Sciatic nerve (tissue), 2 donors: ENCODE results near the gene GLS2. TPM values are rescaled to one million over a fixed set of nuclear protein-coding genes. Genes with fewer than 3 reads are reported as not detected.
A peak's percentile ranks its signal among the peaks of the same experiment; 100 is the strongest.
"Not testable (repeated sequence)": the region's sequence is repeated elsewhere in the genome, so short reads cannot be mapped to it uniquely, and the experiment has no call there.

Source experiments
- ATAC-seq: fragments of 200-7000 bp; cut with Tn5 transposase; one replicate; pipeline ENCODE4 v1.9.1; 2020; ENCODE audit warnings: mild to moderate bottlenecking, moderate library complexity
- DNase-seq: peaks from one replicate; pipeline ENCODE4 v3.0.0-alpha.2; 2020; ENCODE audit warnings: low spot score
- intact Hi-C: fragments of 100-400 bp; cut with DNase I; formaldehyde crosslinking; loops from one replicate; pipeline ENCODE4 v1.14.2; 2022
- total RNA-seq: library from RNA; stranded (reverse); fragmentation: NEBNext Ultra II Directional; extraction: Animal tissue kit (Norgen Biotek cat#: 25700); gene quantifications from one replicate; pipeline ENCODE4 v1.2.1, GENCODE V29; 2021
- donor health status: DM: no; HTN: no; CAD: no.
- donor health status: DM: no; HTN: no; CAD: no.

Gene GLS2
- 0.98 TPM for total RNA-seq

- intact Hi-C loops: no loop called here
- peak; percentile 81 for DNase-seq
- ATAC-seq: peak; percentile 98
Measured at GRCh38 chr12:56488041-56488955, at the start of gene GLS2. TSS of gene GLS2 (minus strand) at chr12:56488161. CDS start at chr12:56488118, 43 bp downstream.

DNA sequence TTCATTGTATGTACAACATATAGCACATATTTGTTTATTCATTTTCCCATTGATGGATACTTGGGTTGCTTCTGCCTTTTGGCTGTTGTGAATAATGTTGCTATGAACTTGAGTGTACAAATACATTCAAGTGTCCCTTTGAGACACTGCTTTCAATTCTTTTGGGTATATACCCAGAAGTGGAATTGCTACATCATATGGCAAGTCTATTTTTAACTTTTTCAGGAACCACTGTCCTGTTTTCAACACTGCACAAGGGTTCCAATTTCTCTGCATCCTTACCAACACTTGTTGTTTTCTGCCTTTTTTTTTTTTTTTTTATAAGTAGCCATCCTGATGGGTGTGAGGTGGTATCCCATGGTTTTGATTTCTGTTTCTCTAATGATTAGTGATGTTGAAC lies 49.6 kb upstream of the GLS2 start:
- ATAC-seq (no peak), DNase-seq (no peak)
- intact Hi-C loops: no loop called here

DNA sequence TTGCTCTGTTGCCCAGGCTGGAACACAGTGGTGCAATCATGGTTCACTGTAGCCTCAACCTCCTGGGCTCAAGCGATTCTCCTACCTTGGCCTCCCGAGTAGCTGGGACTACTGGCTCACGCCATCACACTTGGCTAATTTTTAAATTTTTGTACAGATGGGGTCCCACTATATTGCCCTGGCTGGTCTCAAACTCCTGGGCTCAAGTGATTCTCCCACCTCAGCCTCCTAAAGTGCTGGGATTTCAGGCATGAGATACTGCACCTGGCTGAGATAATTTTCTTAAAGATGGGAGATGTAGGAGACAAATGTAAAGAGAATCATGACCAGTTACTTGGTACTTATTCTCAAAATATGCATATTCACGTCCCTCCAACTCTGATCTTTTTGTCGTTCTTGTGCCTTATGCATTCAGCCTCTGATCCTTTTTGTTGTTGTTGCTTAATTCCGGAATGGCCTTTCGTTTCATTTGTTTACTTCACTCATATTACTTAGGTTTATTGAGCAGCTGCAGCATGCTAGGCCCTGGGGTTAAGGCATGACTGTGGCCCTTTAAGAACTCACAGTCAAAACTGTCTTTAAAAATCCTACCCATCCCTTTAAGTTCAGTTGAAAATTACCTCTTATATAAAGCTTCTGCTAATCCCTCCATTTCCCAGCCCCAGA lies 42.6 kb upstream of the GLS2 start:
- intact Hi-C loops: loop anchor here (5.0 kb wide), 1 partner anchor 1312 kb away; no protein-coding TSS in a partner anchor

GRCh38 chr12:56529656-56530055 lies 41.7 kb upstream of the GLS2 start:
- DNase-seq: no peak
- ATAC-seq: no peak
- intact Hi-C loops: loop anchor here (5.0 kb wide), 1 partner anchor 1313 kb away; no protein-coding TSS in a partner anchor

More for the DNA sequence above, 42.6 kb upstream of the GLS2 start:
- DNase-seq (no peak), ATAC-seq (no peak)

DNA sequence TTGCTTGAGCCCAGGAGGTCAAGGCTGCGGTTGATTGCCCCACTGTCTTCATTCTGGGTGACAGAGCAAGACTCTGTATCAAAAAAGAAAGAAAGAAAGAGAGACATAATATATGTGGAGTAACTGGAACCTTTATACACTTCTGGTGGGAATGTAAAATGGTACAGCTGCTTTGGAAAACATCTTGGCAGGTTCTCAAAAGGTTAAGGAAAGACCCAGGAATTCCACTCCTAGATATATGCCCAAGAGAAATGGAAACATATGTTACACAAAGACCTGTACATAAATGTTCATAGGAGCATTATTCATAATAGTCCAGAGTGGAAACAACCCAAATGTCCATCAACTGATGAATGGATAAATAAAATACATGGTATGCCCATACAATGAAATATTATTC lies 40.9 kb upstream of the GLS2 start:
- DNase-seq (no peak), ATAC-seq (no peak)
- intact Hi-C loops: no loop called here

DNA sequence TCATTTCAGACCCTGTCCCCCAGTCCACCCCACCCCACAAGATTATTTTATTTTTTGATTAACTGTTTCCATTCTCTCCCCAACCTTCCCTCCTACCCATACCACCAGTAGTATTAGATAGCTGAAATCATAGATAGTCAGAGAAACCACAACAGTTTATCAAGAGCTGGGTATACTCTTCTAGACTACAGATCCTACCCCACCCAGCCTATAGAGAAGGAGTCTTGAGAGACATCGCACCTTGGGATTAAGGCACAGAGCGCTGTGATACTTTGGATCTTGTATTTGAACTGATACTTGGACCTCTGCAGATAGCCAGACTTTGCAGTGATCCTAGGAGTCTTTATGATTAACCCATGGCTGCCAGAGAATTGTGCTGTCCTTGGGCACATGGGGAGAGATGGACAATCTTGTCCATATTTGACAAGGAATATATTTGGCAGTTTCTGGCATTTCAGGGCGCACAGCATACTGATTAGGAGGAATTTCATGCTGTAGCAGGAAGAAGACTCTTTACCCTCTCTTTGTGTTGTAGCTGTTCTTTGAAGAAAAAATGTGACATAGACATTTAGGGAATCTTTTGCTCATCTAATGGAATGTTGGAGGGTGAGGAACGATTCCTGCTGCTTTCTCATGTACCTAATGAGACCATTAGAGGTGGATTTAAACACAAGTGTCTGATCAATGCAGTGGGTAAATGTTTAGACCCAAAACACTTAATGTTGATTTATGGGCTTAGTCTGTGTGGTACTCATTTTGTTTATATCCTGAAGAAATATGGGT lies 34.6 kb upstream of the GLS2 start:
- intact Hi-C loops: no loop called here
- ATAC-seq: peak; percentile 11

GRCh38 chr12:56521590-56522371 lies 33.8 kb upstream of the GLS2 start, which contains the start of gene RBMS2:
TSS of gene RBMS2 (plus strand) at chr12:56521820. CDS start at chr12:56522024, 204 bp downstream.
- intact Hi-C loops: no loop called here
- peak; percentile 86 for DNase-seq
- ATAC-seq: peak; percentile 98

More for the DNA sequence above, 34.6 kb upstream of the GLS2 start:
- no peak for DNase-seq

- ATAC-seq (peak; percentile 50), DNase-seq (no peak)
- intact Hi-C loops: no loop called here
Measured at GRCh38 chr12:56521209-56521589, 33.2 kb upstream of the GLS2 start.

DNA sequence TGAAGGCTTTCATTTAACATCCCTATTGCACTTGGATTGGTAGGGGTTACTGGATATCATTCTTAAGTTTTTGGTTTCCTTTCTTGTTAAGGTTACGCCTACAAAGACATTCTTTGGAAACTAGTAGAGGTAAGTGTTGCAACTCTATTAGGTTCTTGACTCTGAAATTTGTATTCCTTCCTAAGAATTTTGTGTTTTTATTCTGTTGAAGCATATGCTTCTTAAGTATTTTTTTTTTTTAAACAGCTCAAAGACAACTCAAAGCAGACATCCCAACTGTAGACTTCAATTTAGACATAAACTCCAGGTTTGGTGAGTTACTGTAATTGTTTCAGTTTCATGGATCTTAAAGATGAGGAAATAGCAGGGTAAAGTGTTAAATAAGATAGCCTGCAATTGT lies 32.5 kb upstream of the GLS2 start:
- DNase-seq: no peak
- intact Hi-C loops: no loop called here
- ATAC-seq: no peak

DNA sequence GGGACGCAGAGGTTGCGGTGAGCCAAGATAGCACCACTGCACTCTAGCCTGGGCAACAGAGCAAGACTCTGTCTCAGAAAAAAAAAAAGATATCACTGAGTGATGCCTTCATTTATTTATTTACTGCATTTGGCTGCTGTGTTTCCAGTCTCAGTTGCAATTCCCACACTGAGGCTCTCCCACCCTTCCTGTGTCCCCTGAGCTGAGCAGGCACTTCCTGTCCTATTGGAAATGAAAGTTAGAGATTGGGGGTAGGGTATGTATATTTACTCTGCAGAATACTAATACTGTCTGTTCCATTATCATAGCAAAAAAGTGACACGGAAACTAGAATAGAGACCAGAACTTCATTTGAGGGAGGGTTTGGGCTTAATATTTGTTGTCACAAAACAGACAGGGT lies 32.1 kb upstream of the GLS2 start:
- ATAC-seq: no peak
- DNase-seq: no peak
- intact Hi-C loops: no loop called here

DNA sequence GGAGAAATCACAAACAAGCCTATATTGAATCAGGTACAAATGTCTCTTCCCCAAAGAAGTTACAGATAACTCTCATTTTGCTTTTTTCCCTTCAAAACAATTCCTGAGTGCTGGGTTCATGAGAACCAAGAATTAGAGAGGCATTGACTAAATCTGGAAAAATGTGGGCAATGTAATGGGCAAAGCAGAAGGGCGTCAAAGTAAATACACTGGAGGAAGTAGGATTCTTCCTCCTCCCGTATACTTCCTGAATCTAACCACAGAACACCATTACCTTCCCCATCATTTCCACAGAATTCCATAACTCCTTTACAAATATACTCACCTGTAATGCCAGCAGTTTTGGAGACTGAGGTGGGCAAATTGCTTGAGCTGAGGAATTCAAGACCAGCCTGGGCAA lies 30.6 kb upstream of the GLS2 start:
- DNase-seq (no peak), ATAC-seq (no peak)
- intact Hi-C loops: loop anchor here (5.0 kb wide), 1 partner anchor 54 kb away; no protein-coding TSS in a partner anchor

DNA sequence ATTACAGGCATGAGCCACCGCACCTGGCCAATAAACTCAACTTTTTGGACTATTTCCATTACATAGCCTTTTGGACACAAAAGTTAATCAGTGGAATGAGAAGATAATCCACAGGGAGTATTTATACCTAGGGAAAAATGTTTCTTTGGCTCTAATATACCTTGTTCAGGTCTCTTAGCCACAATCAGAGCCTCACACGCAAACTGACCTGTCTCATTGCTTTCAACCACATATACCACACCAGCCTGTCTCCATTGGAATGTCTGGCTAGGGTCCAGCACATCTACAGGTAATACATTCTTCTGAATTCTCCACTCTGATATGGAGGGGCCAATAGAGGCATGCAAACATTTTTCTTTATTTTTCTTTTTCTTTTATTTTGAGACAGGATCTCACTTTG lies 29.9 kb upstream of the GLS2 start:
- DNase-seq (no peak), ATAC-seq (no peak)
- intact Hi-C loops: loop anchor here (5.0 kb wide), 1 partner anchor 54 kb away; no protein-coding TSS in a partner anchor

- ATAC-seq: peak; percentile 40
- intact Hi-C loops, DNase-seq: not testable (repeated sequence)
Measured at GRCh38 chr12:56514014-56514318, 26.0 kb upstream of the GLS2 start.

GRCh38 chr12:56510786-56511185 lies 22.8 kb upstream of the GLS2 start:
- intact Hi-C loops: no loop called here
- ATAC-seq (no peak), DNase-seq (no peak)

GRCh38 chr12:56499879-56500278 lies 11.9 kb upstream of the GLS2 start:
- intact Hi-C loops, ATAC-seq: not testable (repeated sequence)

GRCh38 chr12:56499452-56499851 lies 11.5 kb upstream of the GLS2 start:
- ATAC-seq, intact Hi-C loops: not testable (repeated sequence)

More at GRCh38 chr12:56499879-56500278, 11.9 kb upstream of the GLS2 start:
- not testable (repeated sequence) for DNase-seq

DNA sequence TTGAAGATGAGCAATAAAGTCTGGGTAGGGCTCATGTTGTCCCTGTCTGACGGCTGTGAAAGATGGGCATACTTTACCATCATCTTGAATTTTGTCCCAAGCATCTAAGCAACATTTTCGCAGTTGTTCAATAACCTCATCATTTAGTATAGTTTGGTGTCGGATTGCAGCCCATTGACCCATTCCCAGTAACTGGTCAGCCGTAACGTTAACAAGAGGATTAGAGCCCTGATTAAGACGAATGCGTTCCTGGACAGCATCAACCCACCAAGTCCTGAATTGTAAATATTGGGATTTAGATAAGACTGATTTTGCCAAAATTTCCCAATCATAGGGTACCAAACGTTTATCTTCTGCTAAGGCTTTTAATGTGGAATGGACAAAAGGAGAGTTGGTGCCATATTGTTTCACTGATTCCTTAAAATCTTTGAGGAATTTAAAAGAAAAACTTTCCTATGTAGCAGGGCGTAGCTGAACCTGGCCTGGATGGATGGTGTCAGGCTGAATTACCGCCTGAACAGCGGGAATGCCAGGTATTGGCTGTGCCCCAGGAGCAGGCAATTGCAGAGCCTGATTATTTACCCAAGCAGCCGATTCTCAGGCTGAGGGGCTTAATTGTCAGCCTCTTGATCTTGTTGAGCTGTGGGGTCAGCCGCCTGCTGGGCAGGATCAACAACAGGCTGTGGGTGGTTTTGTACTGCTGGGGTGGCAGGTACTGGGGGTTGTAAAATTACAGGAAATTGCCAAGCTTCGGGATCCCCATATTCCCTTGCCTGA lies 10.4 kb upstream of the GLS2 start:
- DNase-seq, intact Hi-C loops, ATAC-seq: not testable (repeated sequence)

More at GRCh38 chr12:56499452-56499851, 11.5 kb upstream of the GLS2 start:
- DNase-seq: not testable (repeated sequence)

- DNase-seq: peak; percentile 87
- ATAC-seq: peak; percentile 26
- intact Hi-C loops: not testable (repeated sequence)
Measured at GRCh38 chr12:56496704-56497103, 8.7 kb upstream of the GLS2 start.
